Smooth muscle cell (in vitro differentiated cells): ENCODE results near the gene CR1. TPM values are rescaled to one million over a fixed set of nuclear protein-coding genes. Genes with fewer than 3 reads are reported as not detected.

Experiments
- DNase-seq: peaks from one replicate; lab custom pipeline; 2025; ENCODE audit not compliant: unreplicated experiment; lab: John Stamatoyannopoulos, UW
- H2AFZ ChIP-seq: fragments of 200-600 bp; sonication (generic); 2 replicates; pipeline ENCODE4 v1.6.0; 2016; ENCODE audit warnings: antibody characterized with exemption, low read depth, mild to moderate bottlenecking
- H3F3A ChIP-seq: fragments of 200-600 bp; sonication (generic); 2 replicates; pipeline ENCODE4 v1.6.0; 2017; ENCODE audit warnings: antibody characterized with exemption, low read depth
- H3K27ac ChIP-seq: fragments of 200-600 bp; sonication (generic); 2 replicates; pipeline ENCODE4 v1.5.1; 2016; ENCODE audit warnings: low read depth, mild to moderate bottlenecking
- H3K27me3 ChIP-seq: fragments of 200-600 bp; sonication (generic); 2 replicates; pipeline ENCODE4 v1.6.1; 2016; ENCODE audit warnings: low read depth, mild to moderate bottlenecking
- H3K36me3 ChIP-seq: fragments of 200-600 bp; sonication (generic); 2 replicates; pipeline ENCODE4 v1.5.1; 2016; ENCODE audit warnings: low read depth
- H3K4me1 ChIP-seq: fragments of 200-600 bp; sonication (generic); 2 replicates; pipeline ENCODE4 v1.5.1; 2016; ENCODE audit warnings: low read depth
- H3K4me2 ChIP-seq: fragments of 200-600 bp; sonication (generic); 2 replicates; pipeline ENCODE4 v1.6.0; 2016; ENCODE audit warnings: mild to moderate bottlenecking
- H3K4me3 ChIP-seq: fragments of 200-600 bp; sonication (generic); 2 replicates; pipeline ENCODE4 v1.5.1; 2016; ENCODE audit warnings: mild to moderate bottlenecking
- H3K79me2 ChIP-seq: fragments of 200-600 bp; sonication (generic); 2 replicates; pipeline ENCODE4 v1.6.0; 2016; ENCODE audit warnings: low read depth, mild to moderate bottlenecking
- H3K9ac ChIP-seq: fragments of 200-600 bp; sonication (generic); 2 replicates; pipeline ENCODE4 v1.6.0; 2016; ENCODE audit warnings: low read depth
- H3K9me3 ChIP-seq: fragments of 200-600 bp; sonication (generic); replicated peaks from 2 replicates; pipeline ENCODE4 v1.5.1; 2016; ENCODE audit warnings: low read depth
- H4K20me1 ChIP-seq: fragments of 200-600 bp; sonication (generic); 2 replicates; pipeline ENCODE4 v1.6.0; 2016; ENCODE audit warnings: low read depth
- WGBS: methylation state at CpG from one replicate; pipeline ENCODE4 v1.1.7; 2016; ENCODE audit warnings: low lambda C conversion rate; 5-methylcytosine and 5-hydroxymethylcytosine counted together
- polyA plus RNA-seq: library from polyadenylated mRNA; unstranded; fragments of >200 nt; fragmentation: Nextera tagmentation; extraction: Ambion mirVana; gene quantifications from 2 replicates; pipeline ENCODE4 v1.2.1, GENCODE V29; 2016
- total RNA-seq: library from RNA; depleted of rRNA; stranded (reverse); fragments of >200 nt; gene quantifications from 2 replicates; pipeline ENCODE4 v1.2.3, GENCODE V29; 2014
- TF ChIP-seq, protein P1 (sequence below): fragments of 200-600 bp; sonication (generic); IDR thresholded peaks from 2 replicates; pipeline ENCODE4 v1.5.1; 2017; ENCODE audit warnings: borderline replicate concordance, mild to moderate bottlenecking, antibody characterized with exemption; ENCODE audit not compliant: insufficient read depth, poor library complexity, severe bottlenecking

The CR1 gene
- total and polyA plus RNA-seq, 2 experiments from 2014 or later = 0.25 TPM; not detected in 1

DNA sequence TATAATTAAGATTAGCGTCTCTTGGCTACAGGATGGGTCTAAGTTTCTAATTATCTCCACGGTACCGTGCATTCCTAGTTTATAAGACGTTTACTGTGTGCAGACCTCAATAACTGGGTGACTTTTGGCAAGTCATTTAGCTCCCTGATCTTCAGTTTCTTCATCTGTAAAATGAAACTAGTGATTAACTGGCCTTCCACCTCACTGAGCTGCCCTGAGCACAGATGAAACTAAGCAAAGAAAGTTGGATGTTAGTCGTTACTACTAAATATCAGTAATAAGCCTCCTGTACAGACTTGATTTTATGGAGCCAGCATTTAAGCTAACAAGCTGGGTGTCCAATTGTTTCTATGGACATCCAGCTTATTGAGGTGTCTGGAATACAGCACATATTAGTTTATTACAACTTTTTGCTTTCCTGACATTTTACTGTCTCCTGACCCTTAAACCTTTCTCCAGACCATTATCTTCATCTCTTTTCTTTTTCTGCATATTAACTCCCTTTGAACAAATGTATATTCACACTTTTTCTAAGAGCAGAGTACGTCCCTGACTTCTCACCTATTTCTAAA lies 40.7 kb upstream of the CR1 start:
- Histone ChIP-seq H3K27ac (no peak overlapping the region), H2AFZ (no peak overlapping the region), H3K79me2 (no peaks in the 10 kb centered on the region), H3K4me1 (no peaks in the 10 kb centered on the region), H3K9me3 (no peaks in the 10 kb centered on the region), H3K9ac (no peak overlapping the region), H4K20me1 (no peaks in the 10 kb centered on the region), H3K4me3 (no peak overlapping the region), H3K4me2 (no peak overlapping the region), H3K36me3 (no peaks in the 10 kb centered on the region), H3F3A (no peaks in the 10 kb centered on the region), H3K27me3 (peaks cover 95% of the 10 kb centered on the region)
- no peak for DNase-seq
- 56% methylated on average over 6 of the region's 6 CpGs for WGBS
- TF ChIP-seq, protein P1, sequence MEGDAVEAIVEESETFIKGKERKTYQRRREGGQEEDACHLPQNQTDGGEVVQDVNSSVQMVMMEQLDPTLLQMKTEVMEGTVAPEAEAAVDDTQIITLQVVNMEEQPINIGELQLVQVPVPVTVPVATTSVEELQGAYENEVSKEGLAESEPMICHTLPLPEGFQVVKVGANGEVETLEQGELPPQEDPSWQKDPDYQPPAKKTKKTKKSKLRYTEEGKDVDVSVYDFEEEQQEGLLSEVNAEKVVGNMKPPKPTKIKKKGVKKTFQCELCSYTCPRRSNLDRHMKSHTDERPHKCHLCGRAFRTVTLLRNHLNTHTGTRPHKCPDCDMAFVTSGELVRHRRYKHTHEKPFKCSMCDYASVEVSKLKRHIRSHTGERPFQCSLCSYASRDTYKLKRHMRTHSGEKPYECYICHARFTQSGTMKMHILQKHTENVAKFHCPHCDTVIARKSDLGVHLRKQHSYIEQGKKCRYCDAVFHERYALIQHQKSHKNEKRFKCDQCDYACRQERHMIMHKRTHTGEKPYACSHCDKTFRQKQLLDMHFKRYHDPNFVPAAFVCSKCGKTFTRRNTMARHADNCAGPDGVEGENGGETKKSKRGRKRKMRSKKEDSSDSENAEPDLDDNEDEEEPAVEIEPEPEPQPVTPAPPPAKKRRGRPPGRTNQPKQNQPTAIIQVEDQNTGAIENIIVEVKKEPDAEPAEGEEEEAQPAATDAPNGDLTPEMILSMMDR = no peak

DNA sequence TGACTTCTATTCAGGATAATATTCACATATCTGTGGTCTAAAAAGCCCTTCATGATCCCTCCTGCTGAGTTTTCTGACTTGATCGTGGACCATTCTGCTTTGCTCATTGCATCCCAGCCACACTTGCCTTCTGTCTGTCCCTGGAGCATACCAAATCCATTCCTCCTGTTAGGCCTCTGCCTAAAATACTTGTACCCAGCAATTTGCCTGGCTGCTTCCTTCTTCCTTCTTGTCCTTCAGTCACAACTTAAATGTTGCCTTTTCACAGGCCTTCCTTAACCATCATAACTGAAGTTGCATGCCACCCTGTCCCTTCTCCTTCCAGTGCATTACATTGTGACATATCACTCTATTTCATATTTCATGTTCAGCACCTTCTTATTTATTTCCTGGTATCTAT lies 37.5 kb upstream of the CR1 start:
- 96% methylated on average over 1 of the region's 1 CpG for WGBS
- Histone ChIP-seq H3K9ac (no peak overlapping the region), H4K20me1 (no peaks in the 10 kb centered on the region), H3K4me1 (no peaks in the 10 kb centered on the region), H3K79me2 (no peaks in the 10 kb centered on the region), H3K4me3 (no peak overlapping the region), H3F3A (no peaks in the 10 kb centered on the region), H3K4me2 (no peak overlapping the region), H3K9me3 (no peaks in the 10 kb centered on the region), H3K27ac (no peak overlapping the region), H3K27me3 (peaks cover 68% of the 10 kb centered on the region), H3K36me3 (no peaks in the 10 kb centered on the region), H2AFZ (no peak overlapping the region)
- no peak for DNase-seq
- TF ChIP-seq, protein P1 = no peak

GRCh38 chr1:207459008-207459407 lies 36.9 kb upstream of the CR1 start:
- no peak overlapping the region for H2AFZ ChIP-seq
- no peaks in the 10 kb centered on the region for H3K4me1 ChIP-seq
- no peaks in the 10 kb centered on the region for H3F3A ChIP-seq
- no peaks in the 10 kb centered on the region for H4K20me1 ChIP-seq
- H3K9ac ChIP-seq = no peak overlapping the region
- TF ChIP-seq, protein P1 = no peak
- no peaks in the 10 kb centered on the region for H3K36me3 ChIP-seq
- no peak overlapping the region for H3K4me2 ChIP-seq
- no peaks in the 10 kb centered on the region for H3K79me2 ChIP-seq
- peaks cover 62% of the 10 kb centered on the region for H3K27me3 ChIP-seq
- DNase-seq = no peak
- H3K4me3 ChIP-seq = no peak overlapping the region
- no peak overlapping the region for H3K27ac ChIP-seq
- WGBS = 90% methylated on average over 2 of the region's 2 CpGs
- no peaks in the 10 kb centered on the region for H3K9me3 ChIP-seq

- H3K4me2 ChIP-seq = no peak overlapping the region
- no peak overlapping the region for H3K9ac ChIP-seq
- H3K79me2 ChIP-seq = no peaks in the 10 kb centered on the region
- H3K36me3 ChIP-seq = no peaks in the 10 kb centered on the region
- TF ChIP-seq, protein P1 = no peak
- H3K4me1 ChIP-seq = no peaks in the 10 kb centered on the region
- no peaks in the 10 kb centered on the region for H3F3A ChIP-seq
- DNase-seq = no peak
- no peak overlapping the region for H3K27ac ChIP-seq
- no peaks in the 10 kb centered on the region for H3K9me3 ChIP-seq
- WGBS = 80% methylated on average over 1 of the region's 1 CpG
- H4K20me1 ChIP-seq = no peaks in the 10 kb centered on the region
- H3K27me3 ChIP-seq = peaks cover 49% of the 10 kb centered on the region
- no peak overlapping the region for H3K4me3 ChIP-seq
- H2AFZ ChIP-seq = no peak overlapping the region
Measured at GRCh38 chr1:207461649-207462048, 34.3 kb upstream of the CR1 start.
